HEK293T (cell line): Measurements from ENCODE around the gene TMC8.

Source experiments
- BHLHE40 ChIP-seq: fragments of 450-650 bp; IDR thresholded peaks from 2 replicates; pipeline ENCODE4 v1.6.1; 2016; ENCODE audit warnings: mild to moderate bottlenecking, moderate library complexity, borderline replicate concordance
- CTBP1 ChIP-seq: fragments of 450-650 bp; IDR thresholded peaks from 2 replicates; pipeline ENCODE4 v1.6.1; 2016; ENCODE audit warnings: borderline replicate concordance
- ELF4 ChIP-seq: fragments of 450-650 bp; IDR thresholded peaks from 2 replicates; pipeline ENCODE4 v1.6.1; 2017; ENCODE audit warnings: antibody characterized with exemption
- FOXA1 ChIP-seq: fragments of 450-650 bp; IDR thresholded peaks from 2 replicates; pipeline ENCODE4 v1.6.1; 2016; ENCODE audit warnings: mild to moderate bottlenecking
- FOXK2 ChIP-seq: fragments of 450-650 bp; IDR thresholded peaks from 2 replicates; pipeline ENCODE4 v1.6.1; 2016; ENCODE audit warnings: mild to moderate bottlenecking
- FOXM1 ChIP-seq: fragments of 450-650 bp; IDR thresholded peaks from 2 replicates; pipeline ENCODE4 v1.6.1; 2017; ENCODE audit warnings: mild to moderate bottlenecking, borderline replicate concordance
- NFRKB ChIP-seq: fragments of 450-650 bp; IDR thresholded peaks from 2 replicates; pipeline ENCODE4 v1.6.1; 2016; ENCODE audit warnings: mild to moderate bottlenecking, moderate library complexity
- PKNOX1 ChIP-seq: fragments of 450-650 bp; IDR thresholded peaks from 2 replicates; pipeline ENCODE4 v1.6.1; 2016
- SP1 ChIP-seq: fragments of 450-650 bp; IDR thresholded peaks from 2 replicates; pipeline ENCODE4 v1.6.1; 2017
- SUZ12 ChIP-seq: fragments of 450-650 bp; IDR thresholded peaks from 2 replicates; pipeline ENCODE4 v1.6.1; 2016; ENCODE audit warnings: mild to moderate bottlenecking
- TARDBP ChIP-seq: fragments of 450-650 bp; IDR thresholded peaks from 2 replicates; pipeline ENCODE4 v1.6.1; 2016
- ZNF384 ChIP-seq: fragments of 450-650 bp; IDR thresholded peaks from 2 replicates; pipeline ENCODE4 v1.6.1; 2016

GRCh38 chr17:78104540-78104941, 26.0 kb upstream of the TMC8 start:
- TF ChIP-seq SP1, result no peak
- no peak for TF ChIP-seq TARDBP
- no peak for TF ChIP-seq BHLHE40
- no peak for TF ChIP-seq ELF4
- TF ChIP-seq FOXK2, result no peak
- no peak for TF ChIP-seq FOXM1
- TF ChIP-seq CTBP1, result no peak
- TF ChIP-seq FOXA1, result no peak
- no peak for TF ChIP-seq SUZ12
- TF ChIP-seq NFRKB, result no peak
- no peak for TF ChIP-seq PKNOX1
- no peak for TF ChIP-seq ZNF384
